Panc1 (cell line): ENCODE data around the gene GLIPR2. TPM values are rescaled to one million over a fixed set of nuclear protein-coding genes. Genes with fewer than 3 reads are reported as not detected.
"Not testable (repeated sequence)": the region's sequence is repeated elsewhere in the genome, so short reads cannot be mapped to it uniquely, and the experiment has no call there.

Experiments
- ATAC-seq: fragments of 200-7000 bp; cut with Tn5 transposase; 2 replicates; pipeline ENCODE4 v1.9.1; 2020; ENCODE audit warnings: mild to moderate bottlenecking, moderate library complexity
- BruUV-seq: library from RNA; stranded (reverse); fragments of 400-500 nt; replicated peaks from 2 replicates; lab custom pipeline; 2021; lab: Mats Ljungman, UMichigan
- CTCF ChIA-PET: fragments of 300-600 bp; sonication (Branson Sonifier 250); formaldehyde crosslinking; loops from one replicate; lab custom pipeline; 2022; ENCODE audit warnings: antibody characterized with exemption; lab: Charles Lee
- POLR2A ChIA-PET: fragments of 300-600 bp; sonication (Branson Sonifier 250); formaldehyde crosslinking; loops from one replicate; lab custom pipeline; 2022; ENCODE audit warnings: antibody characterized with exemption; lab: Charles Lee
- DNase-seq: peaks from one replicate; pipeline ENCODE4 v3.0.0-alpha.2; 2010; ENCODE audit warnings: low read depth, low spot score
- H3K27ac ChIP-seq: 2 replicates; pipeline ENCODE4 v1.5.1; 2011; ENCODE audit warnings: mild to moderate bottlenecking, low read length, inconsistent platforms
- H3K27me3 ChIP-seq: fragments of 200-500 bp; sonication (Bioruptor generic); 2 replicates; pipeline ENCODE4 v1.6.0; 2014; ENCODE audit warnings: low read length, inconsistent platforms; ENCODE audit not compliant: control insufficient read depth, insufficient read depth
- H3K36me3 ChIP-seq: fragments of 200-500 bp; sonication (Bioruptor generic); 2 replicates; pipeline ENCODE4 v1.5.1; 2014; ENCODE audit warnings: inconsistent platforms, mild to moderate bottlenecking, low read length, moderate library complexity; ENCODE audit not compliant: control insufficient read depth, insufficient read depth
- H3K4me1 ChIP-seq: 2 replicates; pipeline ENCODE4 v1.5.1; 2011; ENCODE audit warnings: inconsistent platforms, mild to moderate bottlenecking, low read length, moderate library complexity; ENCODE audit not compliant: control insufficient read depth, insufficient read depth
- H3K4me3 ChIP-seq, 2 experiments: 2 replicates each; pipeline ENCODE4 v1.5.1; 2011 to 2012; ENCODE audit warnings: low read depth in 2 of 2, low read length in 2 of 2, mild to moderate bottlenecking in 2 of 2, inconsistent platforms in 1 of 2, moderate library complexity in 1 of 2
- H3K9me3 ChIP-seq: fragments of 200-500 bp; sonication (Bioruptor generic); 2 replicates; pipeline ENCODE4 v1.5.1; 2014; ENCODE audit warnings: low read depth, mild to moderate bottlenecking, inconsistent platforms, low read length, moderate library complexity; ENCODE audit not compliant: control insufficient read depth, insufficient read depth
- POLR2AphosphoS5 ChIP-seq: IDR thresholded peaks from 2 replicates; pipeline ENCODE4 v1.6.1; 2012; ENCODE audit warnings: mild to moderate bottlenecking, low read depth, low read length, moderate library complexity
- SIN3A ChIP-seq: IDR thresholded peaks from 2 replicates; pipeline ENCODE4 v1.6.1; 2012; ENCODE audit warnings: low read depth, mild to moderate bottlenecking, low read length, moderate library complexity, borderline replicate concordance; ENCODE audit not compliant: insufficient read depth
- TCF7L2 ChIP-seq: IDR thresholded peaks from 2 replicates; pipeline ENCODE4 v1.6.1; 2011; ENCODE audit warnings: mild to moderate bottlenecking, low read depth, low read length, inconsistent platforms
- in situ Hi-C: cut with HindIII; loops from 2 replicates; pipeline ENCODE4 v1.10.0; 2016; ENCODE audit warnings: low sequenced_read_pairs, low pct_unique_long_range_greater_than_20kb
- intact Hi-C: fragments of 100-400 bp; cut with micrococcal nuclease; formaldehyde crosslinking; loops from one replicate; pipeline ENCODE4 v1.10.0; 2022; ENCODE audit not compliant: unreplicated experiment
- total RNA-seq: library from RNA; stranded (reverse); gene quantifications from one replicate; pipeline ENCODE4 v1.2.1, GENCODE V29; 2021; ENCODE audit not compliant: unreplicated experiment
- TF ChIP-seq, protein P1 (sequence below): fragments of 450-650 bp; IDR thresholded peaks from 2 replicates; pipeline ENCODE4 v1.5.1; 2017; ENCODE audit warnings: mild to moderate bottlenecking
- TF ChIP-seq, protein P2 (sequence below), 2 experiments: IDR thresholded peaks; 2 replicates each; pipeline ENCODE4 v1.6.1; 2011 to 2012; ENCODE audit warnings: low read depth in 2 of 2, control low read depth in 1 of 2, low read length in 1 of 2, mild to moderate bottlenecking in 1 of 2, moderate library complexity in 1 of 2; ENCODE audit not compliant: insufficient read depth in 1 of 2

GLIPR2 gene
- total RNA-seq, 1 experiment from 2014 or later, result 4.9 TPM

DNA sequence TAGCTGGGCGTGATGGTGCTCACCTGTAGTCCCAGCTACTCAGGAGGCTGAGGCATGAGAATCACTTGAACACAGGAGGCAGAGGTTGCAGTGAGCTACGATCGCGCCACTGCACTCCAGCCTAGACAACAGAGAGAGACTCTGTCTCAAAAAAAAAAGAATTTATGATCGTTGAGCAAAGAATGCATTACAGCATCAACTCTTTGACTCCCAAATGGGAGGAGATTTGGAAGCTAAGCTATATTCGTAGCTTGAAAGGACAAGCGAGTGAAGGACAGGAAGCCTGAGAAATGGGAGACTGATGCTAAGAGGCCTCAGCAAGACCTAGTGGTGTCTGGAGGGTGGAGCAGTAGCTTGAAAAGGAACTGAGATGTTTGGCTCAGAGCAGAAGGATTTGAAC, 22.4 kb downstream of the GLIPR2 start:
- Histone ChIP-seq H3K4me3 (no peak overlapping the region), H3K9me3 (no peaks in the 10 kb centered on the region; the same call in 1 of the 2 replicates), H3K27me3 (no peaks in the 10 kb centered on the region), H3K27ac (no peak overlapping the region), H3K4me1 (peaks cover 14% of the 10 kb centered on the region; the same call in 1 of the 2 replicates), H3K36me3 (no peaks in the 10 kb centered on the region)
- in situ Hi-C loops (no loop called here), intact Hi-C loops (no loop called here)
- ChIA-PET CTCF (interaction anchor here (0.6 kb wide), 1 partner anchor 39 kb away, joined by 4 read pairs; no protein-coding TSS in a partner anchor), POLR2A (no interaction called here)
- no TSS peak for BruUV-seq
- no peak for TF ChIP-seq SIN3A
- TF ChIP-seq, protein P1, sequence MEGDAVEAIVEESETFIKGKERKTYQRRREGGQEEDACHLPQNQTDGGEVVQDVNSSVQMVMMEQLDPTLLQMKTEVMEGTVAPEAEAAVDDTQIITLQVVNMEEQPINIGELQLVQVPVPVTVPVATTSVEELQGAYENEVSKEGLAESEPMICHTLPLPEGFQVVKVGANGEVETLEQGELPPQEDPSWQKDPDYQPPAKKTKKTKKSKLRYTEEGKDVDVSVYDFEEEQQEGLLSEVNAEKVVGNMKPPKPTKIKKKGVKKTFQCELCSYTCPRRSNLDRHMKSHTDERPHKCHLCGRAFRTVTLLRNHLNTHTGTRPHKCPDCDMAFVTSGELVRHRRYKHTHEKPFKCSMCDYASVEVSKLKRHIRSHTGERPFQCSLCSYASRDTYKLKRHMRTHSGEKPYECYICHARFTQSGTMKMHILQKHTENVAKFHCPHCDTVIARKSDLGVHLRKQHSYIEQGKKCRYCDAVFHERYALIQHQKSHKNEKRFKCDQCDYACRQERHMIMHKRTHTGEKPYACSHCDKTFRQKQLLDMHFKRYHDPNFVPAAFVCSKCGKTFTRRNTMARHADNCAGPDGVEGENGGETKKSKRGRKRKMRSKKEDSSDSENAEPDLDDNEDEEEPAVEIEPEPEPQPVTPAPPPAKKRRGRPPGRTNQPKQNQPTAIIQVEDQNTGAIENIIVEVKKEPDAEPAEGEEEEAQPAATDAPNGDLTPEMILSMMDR, result no peak
- no peak for TF ChIP-seq POLR2AphosphoS5
- no peak for TF ChIP-seq TCF7L2
- TF ChIP-seq, protein P2, sequence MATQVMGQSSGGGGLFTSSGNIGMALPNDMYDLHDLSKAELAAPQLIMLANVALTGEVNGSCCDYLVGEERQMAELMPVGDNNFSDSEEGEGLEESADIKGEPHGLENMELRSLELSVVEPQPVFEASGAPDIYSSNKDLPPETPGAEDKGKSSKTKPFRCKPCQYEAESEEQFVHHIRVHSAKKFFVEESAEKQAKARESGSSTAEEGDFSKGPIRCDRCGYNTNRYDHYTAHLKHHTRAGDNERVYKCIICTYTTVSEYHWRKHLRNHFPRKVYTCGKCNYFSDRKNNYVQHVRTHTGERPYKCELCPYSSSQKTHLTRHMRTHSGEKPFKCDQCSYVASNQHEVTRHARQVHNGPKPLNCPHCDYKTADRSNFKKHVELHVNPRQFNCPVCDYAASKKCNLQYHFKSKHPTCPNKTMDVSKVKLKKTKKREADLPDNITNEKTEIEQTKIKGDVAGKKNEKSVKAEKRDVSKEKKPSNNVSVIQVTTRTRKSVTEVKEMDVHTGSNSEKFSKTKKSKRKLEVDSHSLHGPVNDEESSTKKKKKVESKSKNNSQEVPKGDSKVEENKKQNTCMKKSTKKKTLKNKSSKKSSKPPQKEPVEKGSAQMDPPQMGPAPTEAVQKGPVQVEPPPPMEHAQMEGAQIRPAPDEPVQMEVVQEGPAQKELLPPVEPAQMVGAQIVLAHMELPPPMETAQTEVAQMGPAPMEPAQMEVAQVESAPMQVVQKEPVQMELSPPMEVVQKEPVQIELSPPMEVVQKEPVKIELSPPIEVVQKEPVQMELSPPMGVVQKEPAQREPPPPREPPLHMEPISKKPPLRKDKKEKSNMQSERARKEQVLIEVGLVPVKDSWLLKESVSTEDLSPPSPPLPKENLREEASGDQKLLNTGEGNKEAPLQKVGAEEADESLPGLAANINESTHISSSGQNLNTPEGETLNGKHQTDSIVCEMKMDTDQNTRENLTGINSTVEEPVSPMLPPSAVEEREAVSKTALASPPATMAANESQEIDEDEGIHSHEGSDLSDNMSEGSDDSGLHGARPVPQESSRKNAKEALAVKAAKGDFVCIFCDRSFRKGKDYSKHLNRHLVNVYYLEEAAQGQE (IDR thresholded peaks at IDR 0.05; ENCODE audit: insufficient read depth in 1 of 2, low read depth in 2 of 2, low read length in 1 of 2), result no peak
- no peak for ATAC-seq
- no peak for DNase-seq

DNA sequence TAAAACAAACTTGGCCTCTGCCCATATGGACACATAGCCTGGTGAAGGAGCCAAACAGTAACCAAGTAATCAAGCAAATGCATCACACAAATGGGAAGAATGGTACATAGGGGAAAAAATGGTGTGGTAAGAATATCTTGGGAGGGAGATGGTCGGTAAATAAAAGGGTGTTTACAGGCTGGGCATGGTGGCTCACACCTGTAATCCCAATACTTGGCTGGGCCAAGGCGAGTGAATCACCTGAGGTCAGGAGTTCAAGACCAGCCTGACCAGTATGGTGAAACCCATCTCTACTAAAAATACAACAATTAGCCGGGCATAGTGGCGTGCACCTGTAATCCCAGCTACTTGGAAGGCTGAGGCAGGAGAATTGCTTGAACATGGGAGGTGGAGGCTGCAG, 23.0 kb downstream of the GLIPR2 start:
- peaks cover 12% of the 10 kb centered on the region; the same call in 1 of the 2 replicates for H3K4me1 ChIP-seq
- H3K9me3 ChIP-seq, in situ Hi-C loops, POLR2A ChIA-PET, H3K27me3 ChIP-seq, ATAC-seq, H3K36me3 ChIP-seq, H3K4me3 ChIP-seq, H3K27ac ChIP-seq, DNase-seq, BruUV-seq, intact Hi-C loops: not testable (repeated sequence)
- CTCF ChIA-PET, result interaction anchor here (0.6 kb wide), 1 partner anchor 39 kb away, joined by 4 read pairs; no protein-coding TSS in a partner anchor

DNA sequence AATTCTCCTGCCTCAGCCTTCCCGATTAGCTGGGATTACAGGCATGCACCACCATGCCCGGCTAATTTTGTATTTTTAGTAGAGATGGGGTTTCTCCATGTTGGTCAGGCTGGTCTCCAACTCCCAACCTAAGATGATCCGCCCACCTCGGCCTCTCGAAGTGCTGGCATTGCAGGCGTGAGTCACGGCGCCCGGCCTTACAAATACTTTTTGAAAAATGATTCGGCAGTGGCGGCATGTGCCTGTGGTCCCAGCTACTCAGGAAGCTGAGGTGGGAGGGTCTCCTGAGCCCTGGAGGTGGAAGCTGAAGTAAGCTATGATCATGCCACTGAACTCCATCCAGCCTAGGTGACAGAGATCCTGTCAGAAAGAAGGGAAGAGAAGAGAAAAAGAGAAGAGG, 23.6 kb downstream of the GLIPR2 start:
- in situ Hi-C loops, ATAC-seq, H3K36me3 ChIP-seq, H3K9me3 ChIP-seq, BruUV-seq, intact Hi-C loops, H3K4me3 ChIP-seq, CTCF ChIA-PET, DNase-seq, H3K27ac ChIP-seq, H3K27me3 ChIP-seq, H3K4me1 ChIP-seq: not testable (repeated sequence)
- POLR2A ChIA-PET, result interaction anchor here (0.8 kb wide), 1 partner anchor 35 kb away, joined by 3 read pairs; no protein-coding TSS in a partner anchor
